GM23248 (cell line): Measurements from ENCODE around the gene NMRK1. TPM values are rescaled to one million over a fixed set of nuclear protein-coding genes. Genes with fewer than 3 reads are reported as not detected.

Experiments
- DNase-seq: peaks from one replicate; pipeline ENCODE4 v3.0.0-alpha.2; 2015
- H2AFZ ChIP-seq: fragments of 200-600 bp; sonication (generic); 2 replicates; pipeline ENCODE4 v1.6.1; 2016; ENCODE audit warnings: antibody characterized with exemption
- H3F3A ChIP-seq: fragments of 200-600 bp; sonication (generic); 2 replicates; pipeline ENCODE4 v1.6.1; 2016; ENCODE audit warnings: mild to moderate bottlenecking, antibody characterized with exemption, mixed run types; ENCODE audit not compliant: insufficient read depth
- H3K27ac ChIP-seq: fragments of 200-600 bp; sonication (generic); 2 replicates; pipeline ENCODE4 v1.5.1; 2016; ENCODE audit warnings: mild to moderate bottlenecking
- H3K27me3 ChIP-seq: fragments of 200-600 bp; sonication (generic); replicated peaks from 2 replicates; pipeline ENCODE4 v1.6.1; 2016; ENCODE audit warnings: mild to moderate bottlenecking; ENCODE audit not compliant: insufficient read depth
- H3K36me3 ChIP-seq: fragments of 200-600 bp; sonication (generic); 2 replicates; pipeline ENCODE4 v1.6.1; 2016; ENCODE audit warnings: low read depth, mild to moderate bottlenecking
- H3K4me1 ChIP-seq: fragments of 200-600 bp; sonication (generic); 2 replicates; pipeline ENCODE4 v1.6.1; 2016; ENCODE audit warnings: mild to moderate bottlenecking; ENCODE audit not compliant: insufficient read depth
- H3K4me2 ChIP-seq: fragments of 200-600 bp; sonication (generic); one replicate; pipeline ENCODE4 v1.6.1; 2016; ENCODE audit warnings: mild to moderate bottlenecking; ENCODE audit not compliant: unreplicated experiment
- H3K4me3 ChIP-seq: fragments of 200-600 bp; sonication (generic); 2 replicates; pipeline ENCODE4 v1.5.1; 2016; ENCODE audit warnings: mild to moderate bottlenecking
- H3K79me2 ChIP-seq: fragments of 200-600 bp; sonication (generic); 2 replicates; pipeline ENCODE4 v1.6.1; 2016; ENCODE audit warnings: mild to moderate bottlenecking; ENCODE audit not compliant: insufficient read depth
- H3K9ac ChIP-seq: fragments of 200-600 bp; sonication (generic); 2 replicates; pipeline ENCODE4 v1.6.1; 2016; ENCODE audit warnings: mild to moderate bottlenecking
- H3K9me2 ChIP-seq: fragments of 200-600 bp; sonication (generic); 2 replicates; pipeline ENCODE4 v1.6.1; 2016; ENCODE audit warnings: mixed run types, mild to moderate bottlenecking, moderate library complexity; ENCODE audit not compliant: insufficient read depth
- H3K9me3 ChIP-seq: fragments of 200-600 bp; sonication (generic); one replicate; pipeline ENCODE4 v1.6.1; 2017; ENCODE audit warnings: low read depth
- H4K20me1 ChIP-seq: fragments of 200-600 bp; sonication (generic); 2 replicates; pipeline ENCODE4 v1.6.0; 2016; ENCODE audit not compliant: insufficient read depth
- EZH2 ChIP-seq: fragments of 200-600 bp; sonication (generic); IDR thresholded peaks from 2 replicates; pipeline ENCODE4 v1.6.1; 2018; ENCODE audit warnings: antibody characterized with exemption, mild to moderate bottlenecking; ENCODE audit not compliant: insufficient read depth, poor library complexity, severe bottlenecking
- EZH2phosphoT487 ChIP-seq: fragments of 200-600 bp; sonication (generic); IDR thresholded peaks from 2 replicates; pipeline ENCODE4 v1.6.1; 2018; ENCODE audit warnings: antibody characterized with exemption, moderate library complexity, mild to moderate bottlenecking, low read depth; ENCODE audit not compliant: insufficient read depth
- WGBS, 2 experiments: methylation state at CpG; one replicate each; pipeline ENCODE4 v1.1.6; 2015 to 2017; ENCODE audit warnings: low lambda C conversion rate in 2 of 2, low coverage in 1 of 2; ENCODE audit errors: missing lambda C conversion rate in 2 of 2; 5-methylcytosine and 5-hydroxymethylcytosine counted together
- in situ Hi-C: fragments of 300-500 bp; cut with MboI; formaldehyde crosslinking; loops from 2 replicates; pipeline ENCODE4 v1.15.0; 2020
- polyA plus RNA-seq: library from polyadenylated mRNA; unstranded; fragments of >200 nt; fragmentation: Nextera tagmentation; extraction: Ambion mirVana; gene quantifications from 2 replicates; pipeline ENCODE4 v1.2.1, GENCODE V29; 2016
- total RNA-seq: library from RNA; depleted of rRNA; stranded (reverse); fragments of >200 nt; shearing (Covaris generic); gene quantifications from 2 replicates; pipeline ENCODE4 v1.2.3, GENCODE V29; 2014

Gene NMRK1
- total and polyA plus RNA-seq, 2 experiments from 2014 or later = 16.6 to 29.2 TPM

- H3F3A ChIP-seq = no peaks in the 10 kb centered on the region
- WGBS, 2 experiments = 54 to 58% methylated on average over 9 of the region's 9 CpGs
- H4K20me1 ChIP-seq = no peaks in the 10 kb centered on the region
- H3K27me3 ChIP-seq = no peaks in the 10 kb centered on the region
- peaks cover 100% of the 10 kb centered on the region for H3K79me2 ChIP-seq
- no peak overlapping the region for H3K9ac ChIP-seq
- H3K4me2 ChIP-seq = no peak overlapping the region
- H3K36me3 ChIP-seq = no peaks in the 10 kb centered on the region
- H3K27ac ChIP-seq = no peak overlapping the region
- H3K9me2 ChIP-seq = no peaks in the 10 kb centered on the region
- in situ Hi-C loops = no loop called here
- H2AFZ ChIP-seq = no peak overlapping the region
- TF ChIP-seq EZH2phosphoT487 (no peak), EZH2 (no peak)
- H3K4me3 ChIP-seq = no peak overlapping the region
- H3K9me3 ChIP-seq = no peaks in the 10 kb centered on the region
- no peaks in the 10 kb centered on the region for H3K4me1 ChIP-seq
- no peak for DNase-seq
Observed at GRCh38 chr9:75101004-75101588, 13.1 kb upstream of the NMRK1 start.

GRCh38 chr9:75096796-75097195 is 8.8 kb upstream of the NMRK1 start:
- WGBS, 2 experiments = 49 to 53% methylated on average over 4 of the region's 4 CpGs
- no peak overlapping the region for H3K27ac ChIP-seq
- H3K9ac ChIP-seq = no peak overlapping the region
- H3K9me3 ChIP-seq = no peaks in the 10 kb centered on the region
- no peak overlapping the region for H2AFZ ChIP-seq
- no peaks in the 10 kb centered on the region for H3K9me2 ChIP-seq
- no peaks in the 10 kb centered on the region for H3F3A ChIP-seq
- H3K36me3 ChIP-seq = no peaks in the 10 kb centered on the region
- no peaks in the 10 kb centered on the region for H3K27me3 ChIP-seq
- peaks cover 100% of the 10 kb centered on the region for H3K79me2 ChIP-seq
- in situ Hi-C loops = no loop called here
- TF ChIP-seq EZH2phosphoT487 (no peak), EZH2 (no peak)
- no peaks in the 10 kb centered on the region for H3K4me1 ChIP-seq
- DNase-seq = peak; percentile 32
- H3K4me2 ChIP-seq = no peak overlapping the region
- H3K4me3 ChIP-seq = no peak overlapping the region
- no peaks in the 10 kb centered on the region for H4K20me1 ChIP-seq

GRCh38 chr9:75092766-75093165 is 4.8 kb upstream of the NMRK1 start:
- in situ Hi-C loops = no loop called here
- Histone ChIP-seq H3K4me1 (peaks cover 11% of the 10 kb centered on the region), H3K36me3 (no peaks in the 10 kb centered on the region), H3K27ac (no peak overlapping the region), H3K4me3 (no peak overlapping the region), H3K79me2 (peaks cover 85% of the 10 kb centered on the region), H3K4me2 (no peak overlapping the region), H4K20me1 (no peaks in the 10 kb centered on the region), H3F3A (0 out of 2 replicates have a peak, but pooled peaks cover 7% of the 10 kb centered on the region), H3K9me3 (no peaks in the 10 kb centered on the region), H3K9me2 (no peaks in the 10 kb centered on the region), H2AFZ (no peak overlapping the region), H3K9ac (no peak overlapping the region), H3K27me3 (no peaks in the 10 kb centered on the region)
- no peak for DNase-seq
- WGBS, 2 experiments = 86 to 88% methylated on average over 4 of the region's 4 CpGs
- no peak for TF ChIP-seq EZH2
- no peak for TF ChIP-seq EZH2phosphoT487

- DNase-seq = no peak
- Histone ChIP-seq H3K4me2 (no peak overlapping the region), H3K36me3 (no peaks in the 10 kb centered on the region), H3K79me2 (peaks cover 77% of the 10 kb centered on the region), H3K27me3 (no peaks in the 10 kb centered on the region), H3K9me3 (no peaks in the 10 kb centered on the region), H3K9ac (no peak overlapping the region), H3K4me3 (no peak overlapping the region; the same call in 1 of the 2 replicates), H3K27ac (no peak overlapping the region), H3F3A (0 out of 2 replicates have a peak, but pooled peaks cover 7% of the 10 kb centered on the region), H4K20me1 (no peaks in the 10 kb centered on the region), H3K4me1 (peaks cover 21% of the 10 kb centered on the region), H2AFZ (no peak overlapping the region), H3K9me2 (no peaks in the 10 kb centered on the region)
- TF ChIP-seq EZH2 (no peak), EZH2phosphoT487 (no peak)
- WGBS, 2 experiments = 69 to 73% methylated on average over 4 of the region's 4 CpGs
- in situ Hi-C loops = no loop called here
Observed at GRCh38 chr9:75090579-75090978, 2.6 kb upstream of the NMRK1 start.

GRCh38 chr9:75089373-75089766 is 1.4 kb upstream of the NMRK1 start:
- no peaks in the 10 kb centered on the region for H3K9me3 ChIP-seq
- no peaks in the 10 kb centered on the region for H3K36me3 ChIP-seq
- H3K4me2 ChIP-seq = peak overlapping the region; percentile 90
- TF ChIP-seq EZH2phosphoT487 (no peak), EZH2 (no peak)
- peak overlapping the region; percentile 92 for H2AFZ ChIP-seq
- no peaks in the 10 kb centered on the region for H3K9me2 ChIP-seq
- peaks cover 65% of the 10 kb centered on the region for H3K79me2 ChIP-seq
- no peak for DNase-seq
- peak overlapping the region; percentile 92 for H3K4me3 ChIP-seq
- 0 out of 2 replicates have a peak, but pooled peaks cover 7% of the 10 kb centered on the region for H3F3A ChIP-seq
- H3K27ac ChIP-seq = peak overlapping the region; percentile 76
- WGBS, 2 experiments = 7% methylated on average over 11 of the region's 11 CpGs
- H3K4me1 ChIP-seq = peaks cover 21% of the 10 kb centered on the region
- in situ Hi-C loops = no loop called here
- H3K27me3 ChIP-seq = no peaks in the 10 kb centered on the region
- peak overlapping the region; percentile 88 for H3K9ac ChIP-seq
- no peaks in the 10 kb centered on the region for H4K20me1 ChIP-seq
